ENCODE data around the gene WDR26. TPM values are rescaled to one million over a fixed set of nuclear protein-coding genes. Genes with fewer than 3 reads are reported as not detected.

The WDR26 gene
- total RNA-seq, 3 donors from 2014 or later (not counting 1 experiment from before 2014, with no cell fraction given) = 244 to 310 (median 261) TPM

DNA sequence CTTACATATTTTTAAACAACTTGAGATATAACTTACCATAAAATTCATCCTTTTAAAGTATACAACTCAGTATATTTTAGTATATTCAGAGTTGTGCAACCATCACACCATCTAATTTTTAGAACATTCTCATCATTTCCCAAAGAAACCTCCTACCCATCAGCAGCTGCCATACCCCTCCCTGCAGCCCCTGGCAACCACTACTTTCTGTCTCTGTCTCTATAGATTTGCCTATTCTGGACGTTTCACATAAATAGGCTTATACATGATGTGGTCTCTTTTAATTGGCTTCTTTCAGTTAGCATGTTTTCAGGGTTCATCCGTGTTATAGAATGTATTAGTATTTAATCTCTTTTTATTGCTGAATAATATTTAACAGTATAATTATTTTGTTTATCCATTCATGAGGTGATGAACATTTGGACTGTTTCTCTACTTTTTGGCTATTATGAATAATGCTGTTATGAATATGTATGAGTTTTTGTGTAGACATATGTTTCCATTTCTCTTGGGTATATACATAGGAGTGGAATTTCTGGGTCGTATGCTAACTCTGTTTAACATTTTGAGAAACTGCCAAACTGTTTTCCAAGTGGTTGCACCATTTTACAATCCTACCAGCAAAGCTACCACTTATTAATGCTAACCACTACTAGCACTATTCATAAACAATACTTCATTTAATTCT lies 29.5 kb downstream of the WDR26 start:
- DNase-seq (no peak), ATAC-seq (no peak)
- Mint-ChIP-seq H3K9me3 (no peaks in the 10 kb centered on the region), H3K27me3 (ENCODE audit: low read depth in 2 of 2) (no peaks in the 10 kb centered on the region), H3K4me1 (peaks cover 20 to 23% of the 10 kb centered on the region in 2 donors), H3K27ac (peak overlapping the region; percentile 7 to 19), H3K4me3 (no peak overlapping the region), H3K36me3 (no peaks in the 10 kb centered on the region)
- no peaks in the 10 kb centered on the region for H3K9me3 ChIP-seq (ENCODE audit: control insufficient read depth, insufficient read depth, low read length)
- H3K4me1 ChIP-seq (ENCODE audit: control insufficient read depth, insufficient read depth, low read length) = no peaks in the 10 kb centered on the region
- 74% methylated on average over 2 of the region's 3 CpGs for WGBS (ENCODE audit: insufficient coverage)
- TF ChIP-seq, protein P1, sequence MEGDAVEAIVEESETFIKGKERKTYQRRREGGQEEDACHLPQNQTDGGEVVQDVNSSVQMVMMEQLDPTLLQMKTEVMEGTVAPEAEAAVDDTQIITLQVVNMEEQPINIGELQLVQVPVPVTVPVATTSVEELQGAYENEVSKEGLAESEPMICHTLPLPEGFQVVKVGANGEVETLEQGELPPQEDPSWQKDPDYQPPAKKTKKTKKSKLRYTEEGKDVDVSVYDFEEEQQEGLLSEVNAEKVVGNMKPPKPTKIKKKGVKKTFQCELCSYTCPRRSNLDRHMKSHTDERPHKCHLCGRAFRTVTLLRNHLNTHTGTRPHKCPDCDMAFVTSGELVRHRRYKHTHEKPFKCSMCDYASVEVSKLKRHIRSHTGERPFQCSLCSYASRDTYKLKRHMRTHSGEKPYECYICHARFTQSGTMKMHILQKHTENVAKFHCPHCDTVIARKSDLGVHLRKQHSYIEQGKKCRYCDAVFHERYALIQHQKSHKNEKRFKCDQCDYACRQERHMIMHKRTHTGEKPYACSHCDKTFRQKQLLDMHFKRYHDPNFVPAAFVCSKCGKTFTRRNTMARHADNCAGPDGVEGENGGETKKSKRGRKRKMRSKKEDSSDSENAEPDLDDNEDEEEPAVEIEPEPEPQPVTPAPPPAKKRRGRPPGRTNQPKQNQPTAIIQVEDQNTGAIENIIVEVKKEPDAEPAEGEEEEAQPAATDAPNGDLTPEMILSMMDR (IDR thresholded peaks at IDR 0.05) = no peak
- H3K36me3 ChIP-seq (ENCODE audit: control insufficient read depth, insufficient read depth, low read length) = peaks cover 84% of the 10 kb centered on the region
- no peaks in the 10 kb centered on the region for H3K27me3 ChIP-seq (ENCODE audit: control insufficient read depth, insufficient read depth, low read length)
- intact Hi-C loops (cut with micrococcal nuclease) = no loop called here
- no peak overlapping the region for H3K27ac ChIP-seq (ENCODE audit: low read length)
- H3K4me3 ChIP-seq (ENCODE audit: low read length) = no peak overlapping the region

DNA sequence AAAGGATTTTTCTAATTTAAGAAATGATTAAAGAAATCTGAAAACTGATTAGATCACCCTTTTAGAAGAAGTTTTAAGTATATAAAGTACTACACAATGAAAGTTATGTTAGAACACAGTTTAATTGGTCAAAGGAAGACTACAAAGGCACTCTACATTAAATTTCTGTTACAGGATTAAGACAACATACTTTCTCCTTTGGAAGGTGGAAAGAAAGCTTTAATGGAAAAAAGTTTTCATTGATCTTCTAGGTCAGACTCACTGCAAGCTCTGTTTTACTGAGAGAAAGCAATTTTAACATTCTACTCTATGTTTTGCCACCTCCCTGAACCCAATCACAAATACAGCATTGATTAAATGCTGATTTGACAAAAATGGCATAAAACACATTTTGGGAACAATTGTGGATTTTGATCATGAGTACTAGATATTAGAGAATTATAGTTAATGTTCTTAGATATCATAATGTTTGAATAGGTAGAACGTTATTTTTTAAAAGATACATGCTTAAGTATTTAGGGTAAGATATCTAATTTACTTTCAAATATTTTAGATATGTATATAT lies 32.0 kb downstream of the WDR26 start:
- no CpG with 5 or more reads among the region's 1 CpG for WGBS (ENCODE audit: insufficient coverage)
- TF ChIP-seq, protein P1 (IDR thresholded peaks at IDR 0.05) = no peak
- H3K36me3 ChIP-seq (ENCODE audit: control insufficient read depth, insufficient read depth, low read length) = peaks cover 86% of the 10 kb centered on the region
- intact Hi-C loops (cut with micrococcal nuclease) = no loop called here
- H3K36me3 Mint-ChIP-seq = peaks cover 8% of the 10 kb centered on the region
- H3K27ac Mint-ChIP-seq = peak overlapping the region in 1 of 2 donors; percentile 35
- no peaks in the 10 kb centered on the region for H3K27me3 Mint-ChIP-seq (ENCODE audit: low read depth in 2 of 2)
- peaks cover 18 to 24% of the 10 kb centered on the region in 2 donors for H3K4me1 Mint-ChIP-seq
- no peaks in the 10 kb centered on the region for H3K9me3 Mint-ChIP-seq
- ATAC-seq (no peak), DNase-seq (no peak)
- H3K27ac ChIP-seq (ENCODE audit: low read length) = no peak overlapping the region
- no peaks in the 10 kb centered on the region for H3K27me3 ChIP-seq (ENCODE audit: control insufficient read depth, insufficient read depth, low read length)
- no peak overlapping the region for H3K4me3 ChIP-seq (ENCODE audit: low read length)
- no peak overlapping the region for H3K4me3 Mint-ChIP-seq
- H3K4me1 ChIP-seq (ENCODE audit: control insufficient read depth, insufficient read depth, low read length) = no peaks in the 10 kb centered on the region
- H3K9me3 ChIP-seq (ENCODE audit: control insufficient read depth, insufficient read depth, low read length) = no peaks in the 10 kb centered on the region

DNA sequence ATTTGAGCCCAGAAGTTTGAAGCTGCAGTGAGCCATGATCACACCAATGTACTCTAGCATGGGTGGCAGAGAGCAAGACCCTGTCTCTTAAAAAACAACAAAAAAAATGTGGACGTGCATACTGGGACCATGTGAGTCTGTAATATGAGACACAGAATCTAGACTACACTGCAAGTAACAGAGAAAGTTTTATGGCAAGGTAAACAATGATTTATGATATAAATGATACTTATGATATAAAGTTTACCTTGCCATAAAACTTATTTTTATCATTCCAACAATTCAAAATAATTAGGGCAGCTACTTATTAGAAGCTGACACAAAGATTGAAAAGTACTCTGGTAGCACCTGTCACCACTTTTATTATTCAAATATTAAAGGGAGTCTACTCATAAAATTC lies 34.7 kb downstream of the WDR26 start:
- Mint-ChIP-seq H3K4me1 (peaks cover 8 to 28% of the 10 kb centered on the region in 2 donors), H3K4me3 (no peak overlapping the region), H3K9me3 (no peaks in the 10 kb centered on the region), H3K27ac (peak overlapping the region in 1 of 2 donors; percentile 12), H3K36me3 (peaks cover 19% of the 10 kb centered on the region), H3K27me3 (ENCODE audit: low read depth in 2 of 2) (no peaks in the 10 kb centered on the region)
- Histone ChIP-seq H3K9me3 (ENCODE audit: control insufficient read depth, insufficient read depth, low read length) (no peaks in the 10 kb centered on the region), H3K27ac (ENCODE audit: low read length) (no peak overlapping the region), H3K4me3 (ENCODE audit: low read length) (no peak overlapping the region), H3K36me3 (ENCODE audit: control insufficient read depth, insufficient read depth, low read length) (peaks cover 93% of the 10 kb centered on the region), H3K27me3 (ENCODE audit: control insufficient read depth, insufficient read depth, low read length) (no peaks in the 10 kb centered on the region), H3K4me1 (ENCODE audit: control insufficient read depth, insufficient read depth, low read length) (no peaks in the 10 kb centered on the region)
- 94% methylated on average over 1 of the region's 1 CpG for WGBS (ENCODE audit: insufficient coverage)
- DNase-seq (no peak), ATAC-seq (no peak)
- intact Hi-C loops (cut with micrococcal nuclease) = no loop called here
- TF ChIP-seq, protein P1 (IDR thresholded peaks at IDR 0.05) = no peak

All from natural killer cell (primary cell).